ENCODE measurements around the gene GPR18.
"Not testable (repeated sequence)": the region's sequence is repeated elsewhere in the genome, so short reads cannot be mapped to it uniquely, and the experiment has no call there.

GPR18 gene

GRCh38 chr13:99227909-99228688 lies 30.1 kb downstream of the GPR18 start:
- no peak for DNase-seq

GRCh38 chr13:99227331-99227900 lies 30.8 kb downstream of the GPR18 start:
- DNase-seq = no peak

GRCh38 chr13:99226513-99226912 lies 31.7 kb downstream of the GPR18 start:
- DNase-seq = no peak

GRCh38 chr13:99225078-99225477 lies 33.1 kb downstream of the GPR18 start:
- DNase-seq = no peak

GRCh38 chr13:99224021-99224420 lies 34.2 kb downstream of the GPR18 start:
- DNase-seq = no peak

- no peak for DNase-seq
Observed at GRCh38 chr13:99223587-99223986, 34.6 kb downstream of the GPR18 start.

GRCh38 chr13:99221567-99222239 lies 36.5 kb downstream of the GPR18 start:
- DNase-seq = no peak

- no peak for DNase-seq
Observed at GRCh38 chr13:99220199-99220935, 37.8 kb downstream of the GPR18 start.

- DNase-seq = no peak
Observed at GRCh38 chr13:99218969-99219368, 39.2 kb downstream of the GPR18 start.

GRCh38 chr13:99218545-99218944 lies 39.6 kb downstream of the GPR18 start:
- no peak for DNase-seq

- DNase-seq = no peak
Observed at GRCh38 chr13:99218126-99218525, 40.1 kb downstream of the GPR18 start.

GRCh38 chr13:99217461-99218110 lies 40.6 kb downstream of the GPR18 start:
- no peak for DNase-seq

- no peak for DNase-seq
Observed at GRCh38 chr13:99215184-99215830, 42.9 kb downstream of the GPR18 start.

GRCh38 chr13:99214731-99215130 lies 43.4 kb downstream of the GPR18 start:
- no peak for DNase-seq

GRCh38 chr13:99214232-99214631 lies 43.9 kb downstream of the GPR18 start:
- no peak for DNase-seq

GRCh38 chr13:99211421-99212035 lies 46.7 kb downstream of the GPR18 start:
- DNase-seq = no peak

GRCh38 chr13:99210627-99211026 lies 47.6 kb downstream of the GPR18 start:
- not testable (repeated sequence) for DNase-seq

GRCh38 chr13:99208845-99209527 lies 49.2 kb downstream of the GPR18 start:
- DNase-seq = no peak

GRCh38 chr13:99208185-99208584 lies 50.0 kb downstream of the GPR18 start:
- no peak for DNase-seq

GRCh38 chr13:99207511-99207910 lies 50.7 kb downstream of the GPR18 start:
- DNase-seq = no peak

- no peak for DNase-seq
Observed at GRCh38 chr13:99206873-99207272, 51.3 kb downstream of the GPR18 start.

Data from NCI-H1105 (cell line).